Articular chondrocyte of knee joint (primary cell): Measurements from ENCODE around the gene SCGB2A2. TPM values are rescaled to one million over a fixed set of nuclear protein-coding genes. Genes with fewer than 3 reads are reported as not detected.

ENCODE experiments used
- total RNA-seq: library from RNA; depleted of rRNA; stranded (reverse); fragments of >200 nt; gene quantifications from 2 replicates; pipeline ENCODE4 v1.2.3, GENCODE V29; 2012

Gene SCGB2A2
- total RNA-seq: not detected in 2 replicates

DNA sequence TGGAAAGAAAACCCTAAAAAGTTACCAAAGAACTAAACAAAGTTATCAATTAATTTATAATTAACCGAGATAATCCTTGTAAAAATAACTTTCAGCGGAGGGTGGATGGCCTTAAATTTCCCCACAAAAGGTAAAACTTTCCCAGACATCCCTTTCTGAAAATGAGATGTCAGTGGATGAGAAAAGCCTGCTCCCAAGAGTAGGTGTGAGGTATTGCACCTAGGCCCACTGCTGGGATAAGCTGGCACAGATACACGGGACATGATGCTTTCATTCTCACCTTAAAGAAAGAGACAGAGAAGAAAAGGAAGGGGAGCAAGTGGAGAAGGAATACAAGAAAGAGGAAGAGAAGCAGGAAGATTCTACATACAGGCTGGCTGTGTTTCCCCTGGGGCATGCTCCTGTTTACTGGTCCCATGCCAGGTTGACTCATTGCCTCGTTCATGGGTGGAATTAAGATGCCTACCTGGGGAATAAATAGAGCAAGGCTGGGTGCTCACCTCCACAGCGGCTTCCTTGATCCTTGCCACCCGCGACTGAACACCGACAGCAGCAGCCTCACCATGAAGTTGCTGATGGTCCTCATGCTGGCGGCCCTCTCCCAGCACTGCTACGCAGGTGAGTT lies at the start of gene SCGB2A2:
Gene SCGB2A2, plus strand, starts transcription at position 505 of the 625 bp plus-strand sequence. Its CDS starts 59 bp downstream, at position 564.

DNA sequence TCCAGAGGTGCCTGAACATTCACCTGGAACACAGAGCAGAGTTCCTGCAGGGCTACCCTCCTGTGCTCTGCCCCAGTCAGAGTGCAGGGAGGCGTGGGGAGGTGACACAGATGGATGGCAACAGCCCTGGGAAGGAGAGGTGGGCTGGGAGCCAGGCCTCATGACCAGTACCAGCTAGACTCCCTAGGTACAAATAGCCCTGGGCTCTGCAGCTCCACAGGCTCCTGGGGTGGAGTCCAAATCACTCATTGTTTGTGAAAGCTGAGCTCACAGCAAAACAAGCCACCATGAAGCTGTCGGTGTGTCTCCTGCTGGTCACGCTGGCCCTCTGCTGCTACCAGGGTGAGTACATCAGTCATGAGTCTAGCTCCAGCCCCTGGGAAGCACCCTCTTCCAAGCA lies 27.9 kb upstream of the SCGB2A2 start, which contains the start of gene SCGB1D2:
Gene SCGB1D2, plus strand, starts transcription at position 219 of the 400 bp plus-strand sequence. Its CDS starts 69 bp downstream, at position 288.

DNA sequence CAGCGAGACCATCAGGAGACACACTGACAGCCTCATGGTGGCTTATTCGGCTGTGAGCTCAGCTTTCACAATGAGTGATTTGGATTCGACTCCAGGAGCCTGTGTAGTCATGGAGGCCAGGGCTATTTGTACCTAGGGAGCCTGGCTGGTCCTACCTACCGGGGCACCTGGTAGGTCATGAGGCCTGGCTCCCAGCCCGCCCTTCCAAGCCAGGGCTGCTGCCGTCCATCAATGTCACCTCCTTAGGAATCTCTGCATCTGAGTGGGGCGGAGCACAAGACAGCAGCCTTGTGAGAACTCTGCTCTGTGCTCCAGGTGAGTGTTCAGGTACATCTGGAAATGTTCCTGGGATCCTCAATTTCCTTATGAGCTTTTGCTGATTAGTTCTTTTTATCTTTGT lies 29.0 kb downstream of the SCGB2A2 start, which contains the start of gene SCGB1D4:
Gene SCGB1D4, minus strand, starts transcription at position 101 of the 400 bp plus-strand sequence. Its CDS starts 65 bp downstream, at position 36.

Other genes starting within 250 kb of the SCGB2A2 start
- 15.7 and 24.3 TPM in 2 replicates for gene INCENP, start 146.1 kb upstream of the SCGB2A2 start, total RNA-seq
- gene SCGB1D1, start 79.9 kb upstream of the SCGB2A2 start, total RNA-seq: not detected in 2 replicates
- not detected in 2 replicates for gene SCGB2A1, start 61.5 kb upstream of the SCGB2A2 start, total RNA-seq
- gene SCGB1D2, start 27.9 kb upstream of the SCGB2A2 start, total RNA-seq: not detected in 2 replicates
- gene SCGB1D4, start 28.9 kb downstream of the SCGB2A2 start, total RNA-seq: not detected in 2 replicates
- gene ASRGL1, start 67.3 kb downstream of the SCGB2A2 start, total RNA-seq: 0.65 and 1.9 TPM in 2 replicates
- not detected in 2 replicates for gene SCGB1A1, start 148.9 kb downstream of the SCGB2A2 start, total RNA-seq